Naive thymus-derived CD4-positive, alpha-beta T cell (primary cell): ENCODE results near the gene FAM13C. TPM values are rescaled to one million over a fixed set of nuclear protein-coding genes. Genes with fewer than 3 reads are reported as not detected.

Source experiments
- ATAC-seq: fragments of 150-1000 bp; cut with Tn5 transposase; 2 replicates; pipeline ENCODE4 v1.10.0; 2021; ENCODE audit warnings: mild to moderate bottlenecking, moderate library complexity
- CTCF ChIA-PET: fragments of 350-600 bp; sonication (Branson Sonifier 250); formaldehyde crosslinking; loops from one replicate; lab custom pipeline; 2021; ENCODE audit warnings: antibody characterized with exemption; lab: Charles Lee
- POLR2A ChIA-PET: fragments of 350-600 bp; sonication (Branson Sonifier 250); formaldehyde crosslinking; loops from one replicate; lab custom pipeline; 2021; ENCODE audit warnings: antibody characterized with exemption, inconsistent platforms; lab: Charles Lee
- DNase-seq, 9 donors: peaks; one replicate each; pipeline versions ENCODE4 v3.0.0 to v3.0.0-alpha.2; 2020 to 2022; ENCODE audit warnings: mixed read lengths in 1 of 9
- H3K27ac ChIP-seq: one replicate; pipeline ENCODE4 v1.7.0; 2013; ENCODE audit warnings: mild to moderate bottlenecking, low read depth, low read length, moderate library complexity
- H3K27me3 ChIP-seq, 2 donors: one replicate each; pipeline ENCODE4 v1.7.0; 2013; ENCODE audit warnings: low read length in 2 of 2, mild to moderate bottlenecking in 2 of 2, moderate library complexity in 2 of 2; ENCODE audit not compliant: control insufficient read depth in 2 of 2, insufficient read depth in 2 of 2
- H3K36me3 ChIP-seq, 3 experiments: 1 replicate in 2 of 3; 2 replicates in 1 of 3; pipeline ENCODE4 v1.7.0; 2013; ENCODE audit warnings: low read length in 3 of 3, mild to moderate bottlenecking in 3 of 3, moderate library complexity in 1 of 3; ENCODE audit not compliant: insufficient read depth in 3 of 3, control insufficient read depth in 2 of 3
- H3K4me1 ChIP-seq, 2 donors: one replicate each; pipeline ENCODE4 v1.7.0; 2013; ENCODE audit warnings: low read length in 2 of 2, mild to moderate bottlenecking in 2 of 2, moderate library complexity in 1 of 2; ENCODE audit not compliant: control insufficient read depth in 2 of 2, insufficient read depth in 2 of 2
- H3K4me3 ChIP-seq: 2 replicates; pipeline ENCODE4 v1.7.0; 2013; ENCODE audit warnings: mild to moderate bottlenecking, low read length
- H3K9me3 ChIP-seq, 3 experiments: 1 replicate in 2 of 3; 2 replicates in 1 of 3; pipeline ENCODE4 v1.7.0; 2013; ENCODE audit warnings: low read length in 3 of 3; ENCODE audit not compliant: control insufficient read depth in 2 of 3
- H3K27ac Mint-ChIP-seq, 9 donors: one replicate each; pipeline ENCODE4 v1.8.0; 2020 to 2022; ENCODE audit warnings: mixed read lengths in 9 of 9, mild to moderate bottlenecking in 8 of 9, moderate library complexity in 5 of 9, inconsistent platforms in 2 of 9
- H3K27me3 Mint-ChIP-seq, 5 donors: one replicate each; pipeline ENCODE4 v1.8.0; 2021 to 2022; ENCODE audit warnings: mixed read lengths in 5 of 5, mild to moderate bottlenecking in 1 of 5
- H3K36me3 Mint-ChIP-seq, 5 donors: one replicate each; pipeline ENCODE4 v1.8.0; 2020 to 2022; ENCODE audit warnings: mixed read lengths in 5 of 5, mild to moderate bottlenecking in 3 of 5, inconsistent platforms in 1 of 5
- H3K4me1 Mint-ChIP-seq, 7 donors: one replicate each; pipeline ENCODE4 v1.8.0; 2020 to 2022; ENCODE audit warnings: mixed read lengths in 7 of 7, mild to moderate bottlenecking in 3 of 7, inconsistent platforms in 1 of 7
- H3K4me3 Mint-ChIP-seq, 10 donors: one replicate each; pipeline ENCODE4 v1.8.0; 2020 to 2022; ENCODE audit warnings: mild to moderate bottlenecking in 10 of 10, mixed read lengths in 10 of 10, moderate library complexity in 6 of 10, inconsistent platforms in 2 of 10
- H3K9me3 Mint-ChIP-seq, 11 donors: one replicate each; pipeline ENCODE4 v1.8.0; 2020 to 2022; ENCODE audit warnings: mixed read lengths in 11 of 11, mild to moderate bottlenecking in 4 of 11, inconsistent platforms in 1 of 11, moderate library complexity in 1 of 11
- intact Hi-C, 2 donors: fragments of 100-400 bp; cut with micrococcal nuclease; formaldehyde crosslinking; loops; one replicate each; pipeline ENCODE4 v1.15.1; 2023
- polyA plus RNA-seq, 2 donors: library from polyadenylated mRNA; unstranded; fragments of 300-500 nt; fragmentation: Illumina TruSeq; gene quantifications; one replicate each; pipeline ENCODE4 v1.2.3, GENCODE V29; 2021
- total RNA-seq, 6 experiments: library from RNA in 5 of 6; stranded (reverse) in 5 of 6; gene quantifications; 1 replicate in 5 of 6; 2 replicates in 1 of 6; pipeline ENCODE4 v1.2.3 and lab custom pipeline; 2021 to 2026

The FAM13C gene
- total and polyA plus RNA-seq, 7 experiments from 2014 or later: not detected

DNA sequence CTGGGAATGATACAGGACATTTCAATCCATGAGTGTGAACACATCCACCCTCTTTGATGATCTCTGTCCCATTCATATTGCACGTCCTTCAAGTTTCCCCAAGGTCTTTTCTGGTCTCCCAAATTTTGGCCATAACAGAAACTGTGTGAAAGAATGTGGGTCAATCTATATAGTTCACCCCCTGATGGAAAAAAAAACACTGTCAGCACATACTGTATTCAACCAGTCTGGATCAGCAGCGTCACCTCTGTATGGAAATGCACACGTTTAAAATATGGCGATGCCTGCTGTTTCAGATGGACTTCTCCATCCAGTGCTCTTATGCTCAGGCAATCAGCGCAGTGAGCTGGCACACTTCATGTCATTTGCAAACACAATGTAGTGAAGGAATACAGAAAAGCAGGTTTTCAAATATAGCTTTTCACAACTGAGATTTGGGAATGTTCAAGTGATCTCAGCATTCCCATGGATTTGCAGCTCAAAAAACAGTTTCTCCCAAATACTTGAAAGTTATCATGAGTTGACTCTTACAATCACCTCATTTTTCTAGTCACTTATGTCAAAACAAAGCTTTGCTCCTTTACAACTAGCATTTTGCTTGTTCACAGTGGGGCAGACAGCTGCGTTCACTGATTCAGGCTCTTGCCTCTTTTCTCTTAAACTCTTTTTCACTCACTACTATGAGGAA, 61.1 kb downstream of the FAM13C start:
- POLR2A ChIA-PET: no interaction called here
- intact Hi-C loops: no loop called here
- no peaks in the 10 kb centered on the region for H3K27me3 ChIP-seq
- no peaks in the 10 kb centered on the region for H3K36me3 Mint-ChIP-seq
- no peak overlapping the region for H3K27ac Mint-ChIP-seq
- CTCF ChIA-PET: no interaction called here
- no peaks in the 10 kb centered on the region for H3K36me3 ChIP-seq
- no peaks in the 10 kb centered on the region for H3K4me1 Mint-ChIP-seq
- H3K9me3 Mint-ChIP-seq: peaks cover 0 to 4% (median 0%) of the 10 kb centered on the region in 11 donors
- H3K9me3 ChIP-seq: no peaks in the 10 kb centered on the region
- H3K4me3 ChIP-seq: no peak overlapping the region
- ATAC-seq (no peak), DNase-seq (no peak)
- H3K27me3 Mint-ChIP-seq: peaks cover 0 to 2% (median 0%) of the 10 kb centered on the region in 5 donors
- no peaks in the 10 kb centered on the region for H3K4me1 ChIP-seq
- H3K4me3 Mint-ChIP-seq: no peak overlapping the region
- H3K27ac ChIP-seq: no peak overlapping the region

DNA sequence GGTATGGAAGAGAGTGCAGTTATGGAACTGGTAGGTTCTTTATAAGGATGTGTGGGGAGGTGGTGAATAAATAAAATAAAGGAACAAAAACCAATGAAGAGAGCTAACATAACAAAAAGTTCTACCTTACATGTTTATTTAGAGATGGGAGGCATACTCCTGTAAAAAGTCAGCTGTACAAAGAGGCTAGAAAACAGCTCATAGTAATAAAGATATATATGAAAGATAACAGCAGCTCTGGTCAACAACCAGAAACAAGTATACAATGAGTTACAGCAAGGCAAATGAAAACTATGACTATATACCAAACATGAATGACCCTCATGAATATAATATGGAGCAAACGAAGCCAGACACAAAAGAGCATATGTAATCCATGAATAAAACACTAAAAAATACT, 62.0 kb downstream of the FAM13C start:
- Mint-ChIP-seq H3K27me3 (peaks cover 0 to 2% (median 0%) of the 10 kb centered on the region in 5 donors), H3K27ac (no peak overlapping the region), H3K9me3 (peaks cover 0 to 4% (median 0%) of the 10 kb centered on the region in 11 donors), H3K4me1 (no peaks in the 10 kb centered on the region), H3K36me3 (no peaks in the 10 kb centered on the region), H3K4me3 (no peak overlapping the region)
- H3K36me3 ChIP-seq: no peaks in the 10 kb centered on the region
- ATAC-seq (no peak), DNase-seq (no peak)
- H3K27ac ChIP-seq: no peak overlapping the region
- intact Hi-C loops: no loop called here
- POLR2A ChIA-PET: no interaction called here
- CTCF ChIA-PET: no interaction called here
- no peaks in the 10 kb centered on the region for H3K9me3 ChIP-seq
- H3K4me1 ChIP-seq: no peaks in the 10 kb centered on the region
- H3K27me3 ChIP-seq: no peaks in the 10 kb centered on the region
- H3K4me3 ChIP-seq: no peak overlapping the region

DNA sequence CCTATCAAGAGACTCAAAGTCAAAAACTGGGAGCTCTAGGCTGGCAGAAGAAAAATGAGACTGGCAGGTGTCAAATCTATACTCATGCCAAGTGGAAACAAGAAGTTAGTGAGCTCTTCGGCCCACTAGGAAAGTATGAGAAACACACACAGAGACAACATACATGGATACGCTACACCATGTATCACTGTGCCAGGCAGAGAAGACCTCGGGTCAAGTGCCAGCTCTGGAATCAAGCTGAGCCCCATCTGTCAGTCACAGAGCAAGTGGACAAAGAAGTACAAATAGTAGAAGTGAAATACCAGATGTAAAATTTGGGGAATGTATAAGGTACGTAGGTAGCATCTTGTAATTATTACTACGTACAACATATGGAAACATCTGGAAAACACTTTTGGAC, 62.4 kb downstream of the FAM13C start:
- Histone ChIP-seq H3K9me3 (no peaks in the 10 kb centered on the region), H3K4me3 (no peak overlapping the region), H3K4me1 (no peaks in the 10 kb centered on the region), H3K27me3 (no peaks in the 10 kb centered on the region), H3K27ac (no peak overlapping the region), H3K36me3 (no peaks in the 10 kb centered on the region)
- Mint-ChIP-seq H3K4me3 (no peak overlapping the region), H3K27me3 (peaks cover 0 to 2% (median 0%) of the 10 kb centered on the region in 5 donors), H3K4me1 (no peaks in the 10 kb centered on the region), H3K27ac (no peak overlapping the region), H3K36me3 (no peaks in the 10 kb centered on the region), H3K9me3 (peaks cover 0 to 4% (median 0%) of the 10 kb centered on the region in 11 donors)
- intact Hi-C loops: no loop called here
- DNase-seq: no peak
- no peak for ATAC-seq
- POLR2A ChIA-PET: no interaction called here
- CTCF ChIA-PET: no interaction called here

DNA sequence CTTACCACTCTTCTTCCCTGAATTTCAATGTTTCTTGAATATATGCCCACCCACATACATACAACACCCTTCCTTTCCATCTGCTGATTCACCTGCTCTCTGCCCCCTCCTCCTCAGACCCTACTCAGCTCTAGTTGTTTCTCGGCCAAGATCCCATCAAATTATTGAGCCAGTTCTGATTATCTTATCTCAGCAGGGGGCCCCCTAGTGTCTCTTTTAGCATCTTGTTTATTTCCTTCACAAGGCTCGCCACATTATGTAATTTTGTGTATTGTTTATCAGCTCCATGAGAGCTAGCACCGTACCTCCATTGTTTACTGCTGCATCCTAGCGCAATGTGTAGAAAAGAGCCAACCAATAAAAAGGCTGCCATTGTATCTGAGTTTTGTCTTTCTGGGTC, 71.9 kb downstream of the FAM13C start:
- H3K9me3 Mint-ChIP-seq: peaks cover 0 to 5% (median 0%) of the 10 kb centered on the region in 11 donors
- Histone ChIP-seq H3K36me3 (no peaks in the 10 kb centered on the region), H3K27me3 (no peaks in the 10 kb centered on the region), H3K9me3 (no peaks in the 10 kb centered on the region), H3K4me3 (no peak overlapping the region), H3K27ac (no peak overlapping the region), H3K4me1 (no peaks in the 10 kb centered on the region)
- H3K4me3 Mint-ChIP-seq: no peak overlapping the region
- intact Hi-C loops: no loop called here
- ChIA-PET POLR2A (no interaction called here), CTCF (no interaction called here)
- ATAC-seq (no peak), DNase-seq (no peak)
- no peak overlapping the region for H3K27ac Mint-ChIP-seq
- H3K27me3 Mint-ChIP-seq: no peaks in the 10 kb centered on the region
- no peaks in the 10 kb centered on the region for H3K36me3 Mint-ChIP-seq
- H3K4me1 Mint-ChIP-seq: no peaks in the 10 kb centered on the region

DNA sequence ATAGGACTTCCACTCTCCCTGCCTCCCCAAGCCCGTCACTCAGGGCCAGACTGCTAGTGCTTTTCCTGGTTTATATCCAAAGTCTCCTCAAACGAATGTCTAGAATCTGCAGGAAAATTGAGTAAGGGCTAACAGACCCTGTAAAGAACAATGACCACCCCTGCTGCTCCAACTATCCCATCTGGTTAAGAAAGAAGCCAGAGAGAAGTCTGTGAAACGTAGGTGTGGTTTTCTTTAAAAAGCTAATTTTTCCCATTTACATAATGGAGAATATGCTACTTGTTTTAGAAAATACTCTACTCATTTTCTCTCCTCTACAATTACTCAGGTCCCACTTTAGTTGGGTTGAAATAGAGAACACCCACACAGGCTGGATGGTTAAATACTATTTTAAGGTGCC, 72.5 kb downstream of the FAM13C start:
- H3K4me1 Mint-ChIP-seq: no peaks in the 10 kb centered on the region
- no peak overlapping the region for H3K4me3 Mint-ChIP-seq
- Histone ChIP-seq H3K27me3 (no peaks in the 10 kb centered on the region), H3K4me3 (no peak overlapping the region), H3K9me3 (no peaks in the 10 kb centered on the region), H3K4me1 (no peaks in the 10 kb centered on the region), H3K36me3 (no peaks in the 10 kb centered on the region), H3K27ac (no peak overlapping the region)
- no peak for DNase-seq
- H3K9me3 Mint-ChIP-seq: peaks cover 0 to 5% (median 0%) of the 10 kb centered on the region in 11 donors
- intact Hi-C loops: no loop called here
- H3K27me3 Mint-ChIP-seq: peaks cover 0 to under 1% (median 0%) of the 10 kb centered on the region in 5 donors
- ChIA-PET POLR2A (no interaction called here), CTCF (no interaction called here)
- no peaks in the 10 kb centered on the region for H3K36me3 Mint-ChIP-seq
- no peak overlapping the region for H3K27ac Mint-ChIP-seq
- ATAC-seq: no peak

DNA sequence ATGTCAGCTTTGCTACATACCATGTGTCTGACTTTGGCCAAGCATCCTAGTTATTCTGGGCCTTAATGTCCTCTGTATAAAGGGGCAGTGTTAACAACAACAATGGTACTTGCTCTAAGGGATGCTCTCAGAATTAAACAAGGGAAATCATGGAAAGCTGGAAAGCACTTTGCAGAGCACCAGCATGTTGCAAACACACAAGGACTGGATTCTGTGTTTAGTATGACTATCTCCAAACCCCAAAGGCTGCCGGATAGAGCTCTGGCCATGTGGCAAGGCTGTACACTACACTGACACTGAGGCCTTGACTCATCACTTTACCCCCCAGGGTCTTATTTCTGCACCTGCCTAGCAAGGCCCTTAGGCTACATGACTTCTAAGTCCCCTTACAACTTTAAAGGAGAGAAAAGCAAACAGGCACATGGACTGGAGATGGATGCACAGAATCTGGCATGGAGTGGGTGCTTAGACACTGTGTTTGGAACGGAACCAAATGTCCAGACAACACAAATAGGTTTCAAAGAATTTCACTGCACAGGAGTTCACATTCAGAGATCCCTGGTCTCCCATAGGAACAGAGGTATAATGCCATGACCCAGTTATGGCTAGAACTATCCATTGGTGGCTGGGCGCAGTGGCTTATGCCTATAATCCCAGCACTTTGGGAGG, 74.6 kb downstream of the FAM13C start:
- Mint-ChIP-seq H3K9me3 (peaks cover 0 to 9% (median 0%) of the 10 kb centered on the region in 11 donors), H3K36me3 (no peaks in the 10 kb centered on the region), H3K27ac (no peak overlapping the region), H3K4me1 (no peaks in the 10 kb centered on the region), H3K4me3 (no peak overlapping the region), H3K27me3 (peaks cover 0 to 4% (median 0%) of the 10 kb centered on the region in 5 donors)
- intact Hi-C loops: no loop called here
- ATAC-seq (no peak), DNase-seq (no peak)
- Histone ChIP-seq H3K27me3 (no peaks in the 10 kb centered on the region), H3K9me3 (no peaks in the 10 kb centered on the region), H3K36me3 (no peaks in the 10 kb centered on the region), H3K4me1 (no peaks in the 10 kb centered on the region), H3K27ac (no peak overlapping the region), H3K4me3 (no peak overlapping the region)
- ChIA-PET POLR2A (no interaction called here), CTCF (no interaction called here)

DNA sequence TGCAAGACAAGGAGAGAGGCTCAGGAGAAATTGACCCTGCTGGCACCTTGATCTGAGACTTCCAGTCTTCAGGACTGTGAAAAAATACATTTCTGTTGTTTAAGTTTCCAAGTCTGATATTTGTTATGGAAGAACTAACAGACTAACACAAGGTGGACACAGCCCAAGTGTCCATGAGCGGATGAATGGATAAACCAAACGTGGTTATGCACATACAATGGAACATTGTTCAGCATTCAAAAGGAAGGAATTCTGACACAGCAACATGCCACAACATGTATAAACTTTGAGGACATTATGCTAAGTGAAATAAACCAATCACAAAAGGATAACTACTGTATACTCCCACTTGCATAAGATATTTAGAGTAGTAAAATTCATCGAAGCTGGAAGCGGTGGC, 76.5 kb downstream of the FAM13C start:
- POLR2A ChIA-PET: no interaction called here
- ATAC-seq (no peak), DNase-seq (no peak)
- Mint-ChIP-seq H3K9me3 (peaks cover 0 to 9% (median 0%) of the 10 kb centered on the region in 11 donors), H3K4me3 (no peak overlapping the region), H3K27me3 (peaks cover 0 to 4% (median 0%) of the 10 kb centered on the region in 5 donors), H3K36me3 (no peaks in the 10 kb centered on the region), H3K4me1 (no peaks in the 10 kb centered on the region), H3K27ac (no peak overlapping the region)
- Histone ChIP-seq H3K36me3 (no peaks in the 10 kb centered on the region), H3K27ac (no peak overlapping the region), H3K4me1 (no peaks in the 10 kb centered on the region), H3K9me3 (no peaks in the 10 kb centered on the region), H3K4me3 (no peak overlapping the region), H3K27me3 (no peaks in the 10 kb centered on the region)
- CTCF ChIA-PET: no interaction called here
- intact Hi-C loops: no loop called here
